Heart left ventricle (tissue), 16 donors: ENCODE data around the gene JPH2. TPM values are rescaled to one million over a fixed set of nuclear protein-coding genes. Genes with fewer than 3 reads are reported as not detected.

ENCODE experiments used
- ATAC-seq, 4 donors: fragments of 200-7000 bp; cut with Tn5 transposase; one replicate each; pipeline ENCODE4 v1.9.1; 2020 to 2022; ENCODE audit warnings: moderate library complexity in 4 of 4, mild to moderate bottlenecking in 3 of 4, moderate number of reproducible peaks in 1 of 4
- DNase-seq, 5 donors: peaks; one replicate each; pipeline ENCODE4 v3.0.0-alpha.2; 2020
- H3K27ac ChIP-seq, 12 donors: fragments of 200-600 bp; sonication (generic) in 4 of 12; one replicate each; pipeline versions ENCODE4 v1.5.0 to v1.8.0; 2016 to 2022; ENCODE audit warnings: mild to moderate bottlenecking in 2 of 12
- H3K27me3 ChIP-seq, 9 donors: fragments of 200-600 bp; sonication (generic) in 2 of 9; one replicate each; pipeline versions ENCODE4 v1.5.1 to v1.8.0; 2016 to 2022; ENCODE audit warnings: mild to moderate bottlenecking in 3 of 9
- H3K36me3 ChIP-seq, 9 donors: fragments of 200-600 bp; sonication (generic) in 2 of 9; one replicate each; pipeline versions ENCODE4 v1.5.0 to v1.8.0; 2018 to 2022; ENCODE audit warnings: mild to moderate bottlenecking in 2 of 9
- H3K4me1 ChIP-seq, 12 donors: fragments of 200-600 bp; sonication (generic) in 4 of 12; one replicate each; pipeline versions ENCODE4 v1.5.0 to v1.8.0; 2016 to 2022; ENCODE audit warnings: mild to moderate bottlenecking in 3 of 12
- H3K4me3 ChIP-seq, 12 donors: fragments of 200-600 bp; sonication (generic) in 4 of 12; one replicate each; pipeline versions ENCODE4 v1.5.0 to v1.8.0; 2017 to 2022; ENCODE audit warnings: mild to moderate bottlenecking in 9 of 12, moderate library complexity in 4 of 12
- H3K9me3 ChIP-seq, 12 donors: fragments of 200-600 bp; sonication (generic) in 4 of 12; one replicate each; pipeline versions ENCODE4 v1.5.0 to v1.8.0; 2016 to 2022; ENCODE audit warnings: mild to moderate bottlenecking in 1 of 12
- POLR2A ChIP-seq, 2 donors: fragments of 450-650 bp; IDR thresholded peaks; one replicate each; pipeline ENCODE4 v1.6.1; 2017; ENCODE audit warnings: antibody characterized with exemption in 2 of 2, mild to moderate bottlenecking in 2 of 2, moderate library complexity in 2 of 2
- WGBS, 4 donors: extraction: QIAGEN DNeasy Blood & Tissue Kit in 2 of 4; methylation state at CpG; one replicate each; pipeline versions ENCODE4 v1.1.5 to v1.1.7; 2013 to 2018; 5-methylcytosine and 5-hydroxymethylcytosine counted together
- intact Hi-C, 10 donors: fragments of 100-400 bp; cut with DNase I; formaldehyde crosslinking; loops; one replicate each; pipeline versions ENCODE4 v1.11.1 to v1.14.2; 2022
- polyA plus RNA-seq, 2 donors: library from polyadenylated mRNA; stranded (reverse); fragments of 200-250 nt; gene quantifications; one replicate each; pipeline ENCODE4 v1.2.3, GENCODE V29; 2013
- total RNA-seq, 9 donors: library from RNA; depleted of rRNA in 2 of 9; stranded (reverse); fragments of >200 nt in 2 of 9; fragmentation: NEBNext Ultra II Directional in 3 of 9; extraction: Animal tissue kit (Norgen Biotek cat#: 25700) in 3 of 9; gene quantifications; one replicate each; pipeline versions ENCODE4 v1.1.0 to v1.2.4, GENCODE V29; 2016 to 2023
- TF ChIP-seq, protein P1 (sequence below), 12 donors: fragments of 200-600 bp; sonication (generic) in 4 of 12; IDR thresholded peaks; one replicate each; pipeline versions ENCODE4 v1.5.0 to v1.8.0; 2018 to 2022; ENCODE audit warnings: antibody characterized with exemption in 12 of 12, mild to moderate bottlenecking in 5 of 12
- donor health status: ischemic (EF 13 %, LVEDD 7.1; RV severe dilation, severe dysfunction).
- donor health status: healthy with polysubstance abuse.
- donor health status: DM: no; HTN: yes; CAD: no.
- donor health status: DM: no; HTN: no; CAD: no.
- donor health status: ischemic (EF 25% LVEDD 6.9; RV normal size, moderate dysfunction).
- donor health status: ischemic (EF 25% LVEDD 5.7; RV mildly dilated, moderate dysfunction).
- donor health status: healthy.
- donor health status: DM: yes; HTN: yes; CAD: no.
- donor health status: ischemic (EF 35%, LVEDD 5.7; RV mildly dilated, moderate dysfunction).
- donor health status: nonischemic (EF 11% LVEDD 7.7; RV severe dilation, severe dysfunction).
- donor health status: DM: yes; HTN: yes; CAD: no.
- donor health status: PGD.
- donor health status: ischemic (EF 29% LVEDD 5.4; RV normal size, mild dysfunction).
- donor health status: nonischemic (EF 23%, LVEDD 6.1; RV moderate dilation, normal function).

The JPH2 gene
- total and polyA plus RNA-seq, 11 donors: 99.5 to 219 (median 155) TPM

DNA sequence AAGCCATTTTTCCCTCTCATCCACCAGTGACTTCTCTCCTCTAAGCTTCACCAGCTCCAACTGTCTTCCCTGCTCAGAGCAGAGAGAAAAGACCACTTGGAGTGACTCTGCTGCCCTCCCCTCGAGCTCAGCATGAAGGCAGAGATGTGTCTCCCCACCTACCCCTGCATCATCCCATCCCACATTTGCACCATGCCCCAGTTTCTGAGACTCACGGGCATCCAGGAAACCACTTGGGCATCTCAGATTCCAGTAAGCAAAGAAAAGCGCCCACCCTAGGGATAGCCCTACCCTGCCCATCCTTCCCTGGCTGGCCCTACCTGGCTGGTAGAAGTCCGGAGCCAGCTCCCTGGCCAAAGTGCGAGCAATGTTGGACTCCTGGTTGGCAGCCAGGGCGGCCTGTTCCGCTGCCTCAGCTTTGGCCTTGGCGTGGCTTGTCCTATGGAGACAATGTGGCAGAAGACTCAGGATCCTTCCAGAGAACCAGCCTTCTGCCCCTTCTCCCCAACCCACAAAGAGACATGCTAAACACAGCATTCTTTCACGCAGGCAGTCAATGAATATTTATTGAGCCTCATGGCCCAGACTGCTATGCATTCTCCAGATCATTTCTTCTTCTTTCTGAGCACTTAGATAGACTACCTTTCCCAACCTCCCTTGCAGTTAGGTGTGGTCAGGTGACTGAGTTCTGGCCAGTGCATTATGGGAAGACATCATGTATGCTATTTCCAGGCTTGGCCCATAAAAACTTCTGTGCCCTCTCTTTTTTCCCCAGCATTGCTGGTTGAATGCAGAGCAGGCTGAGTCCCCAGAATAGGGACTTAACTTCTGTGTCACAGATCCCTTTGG lies 68.6 kb downstream of the JPH2 start:
- Histone ChIP-seq H3K27me3 (peaks cover 0 to 17% (median 0%) of the 10 kb centered on the region in 9 donors), H3K9me3 (no peaks in the 10 kb centered on the region), H3K36me3 (peaks cover 0 to 13% (median 0%) of the 10 kb centered on the region in 9 donors), H3K4me1 (peaks cover 0 to 78% (median 9%) of the 10 kb centered on the region in 12 donors), H3K27ac (peak overlapping the region in 3 of 12 donors; percentile 53 to 75 (median 63)), H3K4me3 (no peak overlapping the region)
- TF ChIP-seq, protein P1, sequence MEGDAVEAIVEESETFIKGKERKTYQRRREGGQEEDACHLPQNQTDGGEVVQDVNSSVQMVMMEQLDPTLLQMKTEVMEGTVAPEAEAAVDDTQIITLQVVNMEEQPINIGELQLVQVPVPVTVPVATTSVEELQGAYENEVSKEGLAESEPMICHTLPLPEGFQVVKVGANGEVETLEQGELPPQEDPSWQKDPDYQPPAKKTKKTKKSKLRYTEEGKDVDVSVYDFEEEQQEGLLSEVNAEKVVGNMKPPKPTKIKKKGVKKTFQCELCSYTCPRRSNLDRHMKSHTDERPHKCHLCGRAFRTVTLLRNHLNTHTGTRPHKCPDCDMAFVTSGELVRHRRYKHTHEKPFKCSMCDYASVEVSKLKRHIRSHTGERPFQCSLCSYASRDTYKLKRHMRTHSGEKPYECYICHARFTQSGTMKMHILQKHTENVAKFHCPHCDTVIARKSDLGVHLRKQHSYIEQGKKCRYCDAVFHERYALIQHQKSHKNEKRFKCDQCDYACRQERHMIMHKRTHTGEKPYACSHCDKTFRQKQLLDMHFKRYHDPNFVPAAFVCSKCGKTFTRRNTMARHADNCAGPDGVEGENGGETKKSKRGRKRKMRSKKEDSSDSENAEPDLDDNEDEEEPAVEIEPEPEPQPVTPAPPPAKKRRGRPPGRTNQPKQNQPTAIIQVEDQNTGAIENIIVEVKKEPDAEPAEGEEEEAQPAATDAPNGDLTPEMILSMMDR (IDR thresholded peaks at IDR 0.05): no peak
- no peak for TF ChIP-seq POLR2A (IDR thresholded peaks at IDR 0.05)
- intact Hi-C loops: loop anchor here in 5 of 10 donors (1.0 to 10.0 kb wide), 3 partner anchors 71 to 196 kb away; partner anchors contain the start of gene FITM2 (in 5 of the 5)
- 79 to 84% (median 80%) methylated on average over 9 of the region's 9 CpGs for WGBS, 4 donors
- DNase-seq (no peak), ATAC-seq (no peak)

DNA sequence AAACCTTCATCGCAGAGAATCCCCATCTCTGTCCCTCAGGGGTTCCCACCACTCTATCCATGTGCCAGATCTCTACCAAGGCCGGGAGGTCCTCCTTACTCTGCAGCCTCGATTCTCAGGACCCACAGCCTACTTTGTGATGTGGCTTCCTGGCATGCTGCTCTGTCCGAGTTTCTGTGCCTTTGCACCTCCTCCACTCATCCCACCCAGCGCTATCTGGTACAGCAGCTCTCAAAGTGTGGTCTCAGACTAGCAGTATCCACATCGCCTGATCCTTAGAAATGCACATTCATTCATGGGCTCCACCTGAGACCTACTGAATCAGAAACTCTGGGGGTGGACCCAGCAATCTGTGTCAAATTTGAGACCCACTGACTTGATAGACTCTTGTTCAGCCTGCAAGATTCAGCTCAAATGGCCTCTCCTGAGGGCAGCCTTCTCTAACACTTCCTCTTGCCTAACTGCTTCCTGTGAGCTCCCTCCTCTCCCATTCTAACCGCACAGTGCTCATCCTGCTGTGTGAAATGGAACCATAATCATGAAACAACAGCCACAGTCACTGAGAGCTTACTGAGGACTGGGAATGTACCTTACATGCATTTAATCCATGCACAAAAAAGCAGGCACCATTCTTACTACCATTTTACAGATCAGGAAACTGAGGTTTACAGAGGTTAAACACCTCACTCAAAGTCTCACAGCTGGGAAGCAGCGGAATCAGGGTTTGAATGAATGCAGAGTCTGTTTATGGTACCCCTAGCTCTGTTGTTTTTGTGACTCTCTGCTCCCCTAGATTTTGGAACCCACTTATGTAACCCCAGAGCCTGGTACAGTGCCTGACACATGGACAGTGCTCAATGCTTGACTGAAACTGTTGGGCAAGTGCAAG lies 69.4 kb downstream of the JPH2 start:
- no peak for TF ChIP-seq POLR2A (IDR thresholded peaks at IDR 0.05)
- TF ChIP-seq, protein P1 (IDR thresholded peaks at IDR 0.05): no peak
- WGBS, 4 donors: 62 to 77% (median 76%) methylated on average over 8 of the region's 8 CpGs
- Histone ChIP-seq H3K36me3 (peaks cover 0 to 19% (median 0%) of the 10 kb centered on the region in 9 donors), H3K27me3 (peaks cover 0 to 17% (median 0%) of the 10 kb centered on the region in 9 donors), H3K9me3 (no peaks in the 10 kb centered on the region), H3K27ac (peak overlapping the region in 9 of 12 donors; percentile 12 to 75 (median 53)), H3K4me1 (peaks cover 0 to 72% (median 9%) of the 10 kb centered on the region in 12 donors), H3K4me3 (no peak overlapping the region)
- DNase-seq (no peak), ATAC-seq (no peak)
- intact Hi-C loops: loop anchor here (1.0 to 10.0 kb wide), 8 partner anchors 69 to 197 kb away; partner anchors contain the start of genes FITM2 (in 6 of the 10) and JPH2 (in 1 of the 10)

DNA sequence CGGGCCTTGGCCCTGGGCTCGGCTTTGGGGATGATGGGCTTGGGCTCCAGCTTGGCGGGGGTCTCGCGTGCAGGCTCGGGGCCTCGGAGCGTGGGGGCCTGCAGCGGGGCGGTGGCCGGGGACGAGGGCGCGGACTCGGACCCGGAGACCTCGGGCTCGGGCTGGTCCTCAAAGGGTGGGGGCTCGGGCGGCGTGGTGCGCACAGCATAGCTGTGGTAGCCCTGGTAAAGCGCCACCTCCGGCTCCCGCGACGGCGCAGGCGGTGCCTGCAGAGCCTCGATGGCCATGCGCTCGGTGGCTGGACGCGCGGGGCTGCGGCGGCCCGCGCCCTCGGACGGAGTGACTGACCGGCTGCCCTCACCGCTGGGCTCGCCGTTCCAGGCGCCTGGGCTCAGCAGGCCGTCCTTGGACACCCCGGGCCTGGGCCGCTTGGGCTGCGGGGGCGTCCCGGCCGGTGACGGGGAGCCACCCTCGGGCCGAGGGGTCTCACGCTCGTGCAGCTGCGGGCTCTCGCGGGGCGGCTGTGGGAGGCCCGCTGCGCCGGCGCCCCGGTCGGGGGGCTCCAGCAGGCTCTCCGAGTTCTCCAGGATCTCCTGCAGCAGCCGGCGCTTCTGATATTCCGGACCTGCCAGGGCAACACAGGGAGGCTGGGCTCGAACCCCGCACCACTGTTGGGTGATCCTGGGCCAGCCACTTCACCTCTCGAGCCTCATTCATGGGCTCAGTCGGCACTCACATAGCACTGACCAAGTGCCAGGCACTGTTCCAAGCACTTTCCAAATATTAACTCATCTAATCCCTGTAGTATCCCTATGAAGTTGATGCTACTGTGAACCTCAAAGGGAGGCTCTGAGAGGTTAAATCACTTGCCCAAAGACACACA lies 71.0 kb downstream of the JPH2 start:
- peaks cover 0 to 63% (median 5%) of the 10 kb centered on the region in 12 donors for H3K4me1 ChIP-seq
- ATAC-seq: peak in 2 of 4 donors; percentile 2
- no peaks in the 10 kb centered on the region for H3K9me3 ChIP-seq
- no peak overlapping the region for H3K4me3 ChIP-seq
- intact Hi-C loops: loop anchor here in 9 of 10 donors (1.0 to 10.0 kb wide), 8 partner anchors 71 to 199 kb away; partner anchors contain the start of genes FITM2 (in 6 of the 9) and JPH2 (in 2 of the 9)
- H3K27me3 ChIP-seq: peaks cover 0 to 17% (median 0%) of the 10 kb centered on the region in 9 donors
- 52 to 80% (median 56%) methylated on average over 14 to 76 of the region's 76 CpGs for WGBS, 4 donors
- DNase-seq: no peak
- peak overlapping the region in 9 of 12 donors; percentile 1 to 75 (median 30) for H3K27ac ChIP-seq
- peaks cover 0 to 19% (median 0%) of the 10 kb centered on the region in 9 donors for H3K36me3 ChIP-seq
- TF ChIP-seq POLR2A (IDR thresholded peaks at IDR 0.05): no peak
- TF ChIP-seq, protein P1 (IDR thresholded peaks at IDR 0.05): no peak
